GM23338 (cell line): ENCODE data around the gene PPP1R10.

ENCODE experiments used
- CREB1 ChIP-seq: fragments of 250-450 bp; sonication (Bioruptor Pico); IDR thresholded peaks from 2 replicates; pipeline ENCODE4 v1.5.0; 2020; ENCODE audit warnings: low read depth, mild to moderate bottlenecking, moderate library complexity
- EZH2 ChIP-seq: fragments of 200-600 bp; sonication (generic); IDR thresholded peaks from one replicate; pipeline ENCODE4 v1.8.0; 2017; ENCODE audit warnings: antibody characterized with exemption, mild to moderate bottlenecking, low read depth; ENCODE audit not compliant: unreplicated experiment
- EZH2phosphoT487 ChIP-seq: fragments of 200-600 bp; sonication (generic); IDR thresholded peaks from one replicate; pipeline ENCODE4 v1.8.1; 2018; ENCODE audit warnings: antibody characterized with exemption; ENCODE audit not compliant: unreplicated experiment
- JUNB ChIP-seq: IDR thresholded peaks from one replicate; pipeline ENCODE4 v1.6.1; 2016; ENCODE audit warnings: antibody characterized with exemption; ENCODE audit not compliant: unreplicated experiment
- POLR2AphosphoS5 ChIP-seq: IDR thresholded peaks from 2 replicates; pipeline ENCODE4 v1.6.1; 2016; ENCODE audit warnings: antibody characterized with exemption, low read depth
- TF ChIP-seq, protein P1 (sequence below), 2 experiments: fragments of 200-600 bp in 1 of 2; sonication (generic) in 1 of 2; conservative IDR thresholded peaks; 2 replicates each; pipeline versions ENCODE4 v1.5.1 to v1.6.1; 2016 to 2017; ENCODE audit warnings: antibody characterized with exemption in 2 of 2, low read depth in 2 of 2, mild to moderate bottlenecking in 2 of 2, moderate library complexity in 1 of 2
- TF ChIP-seq, protein P2 (sequence below): IDR thresholded peaks from one replicate; pipeline ENCODE4 v1.6.1; 2018; ENCODE audit warnings: antibody characterized with exemption; ENCODE audit not compliant: unreplicated experiment

DNA sequence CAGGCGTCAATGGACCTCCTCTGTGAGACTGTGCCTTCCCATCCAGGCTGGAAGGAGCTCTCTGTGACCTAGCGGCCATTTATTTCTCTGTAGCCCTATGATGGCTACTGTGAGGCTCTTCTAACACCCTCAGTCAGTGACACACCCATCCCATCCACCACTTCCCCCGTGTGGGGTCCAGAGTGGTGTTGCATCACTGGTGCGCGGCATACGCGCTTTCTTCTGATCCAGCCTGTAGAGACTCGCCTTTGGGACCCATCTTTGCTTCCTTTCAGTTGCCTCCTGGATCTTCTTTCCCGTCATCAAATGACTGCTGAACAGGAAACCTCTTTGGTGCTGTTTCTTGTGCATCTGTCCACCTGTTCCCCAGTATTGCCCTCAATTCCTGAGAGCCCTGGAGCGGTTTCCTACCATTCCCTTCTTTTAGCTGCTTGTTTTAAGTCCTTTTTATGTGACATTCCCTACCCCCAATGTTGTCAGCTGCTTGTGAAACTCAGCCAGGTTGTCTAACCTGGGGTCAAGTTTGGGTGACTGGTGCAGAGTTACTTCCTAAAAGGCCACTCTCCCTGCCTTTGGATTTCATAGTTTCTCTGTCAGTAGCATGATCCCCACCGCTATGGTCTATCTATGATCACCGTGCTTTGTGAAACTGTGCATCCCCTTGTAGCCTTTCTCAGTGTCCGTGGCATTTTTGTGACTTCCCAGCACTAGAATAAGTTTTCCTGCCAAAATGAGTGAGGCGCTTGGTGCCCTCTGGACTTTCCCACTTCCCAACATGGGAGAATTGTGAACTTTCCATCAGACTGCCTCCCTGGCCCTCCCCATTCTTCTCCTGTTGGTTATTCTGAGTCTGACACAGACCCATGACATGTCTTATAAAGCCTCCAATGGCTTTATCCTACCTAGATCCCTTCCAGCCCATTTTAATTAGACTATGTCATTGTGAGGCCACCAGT, 54.3 kb downstream of the PPP1R10 start:
- TF ChIP-seq, protein P1, sequence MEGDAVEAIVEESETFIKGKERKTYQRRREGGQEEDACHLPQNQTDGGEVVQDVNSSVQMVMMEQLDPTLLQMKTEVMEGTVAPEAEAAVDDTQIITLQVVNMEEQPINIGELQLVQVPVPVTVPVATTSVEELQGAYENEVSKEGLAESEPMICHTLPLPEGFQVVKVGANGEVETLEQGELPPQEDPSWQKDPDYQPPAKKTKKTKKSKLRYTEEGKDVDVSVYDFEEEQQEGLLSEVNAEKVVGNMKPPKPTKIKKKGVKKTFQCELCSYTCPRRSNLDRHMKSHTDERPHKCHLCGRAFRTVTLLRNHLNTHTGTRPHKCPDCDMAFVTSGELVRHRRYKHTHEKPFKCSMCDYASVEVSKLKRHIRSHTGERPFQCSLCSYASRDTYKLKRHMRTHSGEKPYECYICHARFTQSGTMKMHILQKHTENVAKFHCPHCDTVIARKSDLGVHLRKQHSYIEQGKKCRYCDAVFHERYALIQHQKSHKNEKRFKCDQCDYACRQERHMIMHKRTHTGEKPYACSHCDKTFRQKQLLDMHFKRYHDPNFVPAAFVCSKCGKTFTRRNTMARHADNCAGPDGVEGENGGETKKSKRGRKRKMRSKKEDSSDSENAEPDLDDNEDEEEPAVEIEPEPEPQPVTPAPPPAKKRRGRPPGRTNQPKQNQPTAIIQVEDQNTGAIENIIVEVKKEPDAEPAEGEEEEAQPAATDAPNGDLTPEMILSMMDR (conservative IDR thresholded peaks at IDR 0.05; ENCODE audit: low read depth in 2 of 2) = no peak
- TF ChIP-seq POLR2AphosphoS5 (no peak), EZH2phosphoT487 (no peak), JUNB (no peak), CREB1 (CRISPR knock-in tag) (no peak), EZH2 (no peak)
- TF ChIP-seq, protein P2, sequence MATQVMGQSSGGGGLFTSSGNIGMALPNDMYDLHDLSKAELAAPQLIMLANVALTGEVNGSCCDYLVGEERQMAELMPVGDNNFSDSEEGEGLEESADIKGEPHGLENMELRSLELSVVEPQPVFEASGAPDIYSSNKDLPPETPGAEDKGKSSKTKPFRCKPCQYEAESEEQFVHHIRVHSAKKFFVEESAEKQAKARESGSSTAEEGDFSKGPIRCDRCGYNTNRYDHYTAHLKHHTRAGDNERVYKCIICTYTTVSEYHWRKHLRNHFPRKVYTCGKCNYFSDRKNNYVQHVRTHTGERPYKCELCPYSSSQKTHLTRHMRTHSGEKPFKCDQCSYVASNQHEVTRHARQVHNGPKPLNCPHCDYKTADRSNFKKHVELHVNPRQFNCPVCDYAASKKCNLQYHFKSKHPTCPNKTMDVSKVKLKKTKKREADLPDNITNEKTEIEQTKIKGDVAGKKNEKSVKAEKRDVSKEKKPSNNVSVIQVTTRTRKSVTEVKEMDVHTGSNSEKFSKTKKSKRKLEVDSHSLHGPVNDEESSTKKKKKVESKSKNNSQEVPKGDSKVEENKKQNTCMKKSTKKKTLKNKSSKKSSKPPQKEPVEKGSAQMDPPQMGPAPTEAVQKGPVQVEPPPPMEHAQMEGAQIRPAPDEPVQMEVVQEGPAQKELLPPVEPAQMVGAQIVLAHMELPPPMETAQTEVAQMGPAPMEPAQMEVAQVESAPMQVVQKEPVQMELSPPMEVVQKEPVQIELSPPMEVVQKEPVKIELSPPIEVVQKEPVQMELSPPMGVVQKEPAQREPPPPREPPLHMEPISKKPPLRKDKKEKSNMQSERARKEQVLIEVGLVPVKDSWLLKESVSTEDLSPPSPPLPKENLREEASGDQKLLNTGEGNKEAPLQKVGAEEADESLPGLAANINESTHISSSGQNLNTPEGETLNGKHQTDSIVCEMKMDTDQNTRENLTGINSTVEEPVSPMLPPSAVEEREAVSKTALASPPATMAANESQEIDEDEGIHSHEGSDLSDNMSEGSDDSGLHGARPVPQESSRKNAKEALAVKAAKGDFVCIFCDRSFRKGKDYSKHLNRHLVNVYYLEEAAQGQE = no peak
